Activated naive CD8-positive, alpha-beta T cell treated with anti-CD3 and anti-CD28 coated beads, Interleukin-2, amount 50 U/mL, for 16 hours (primary cell): ENCODE measurements around the gene MYO18B.

ENCODE experiments used
- DNase-seq: peaks from one replicate; pipeline ENCODE4 v3.0.0-alpha.2; 2020; ENCODE audit warnings: low read depth, low spot score

Gene MYO18B

GRCh38 chr22:25847451-25847850 is 105.5 kb downstream of the MYO18B start:
- DNase-seq, result no peak

- no peak for DNase-seq
Observed at GRCh38 chr22:25848954-25849353, 107.0 kb downstream of the MYO18B start.

- no peak for DNase-seq
Observed at GRCh38 chr22:25849522-25849921, 107.5 kb downstream of the MYO18B start.

- no peak for DNase-seq
Observed at GRCh38 chr22:25852223-25852622, 110.2 kb downstream of the MYO18B start.

- DNase-seq, result no peak
Observed at GRCh38 chr22:25853078-25853477, 111.1 kb downstream of the MYO18B start.

- DNase-seq, result no peak
Observed at GRCh38 chr22:25853501-25854284, 111.7 kb downstream of the MYO18B start.

GRCh38 chr22:25869771-25870170 is 127.8 kb downstream of the MYO18B start:
- no peak for DNase-seq

- no peak for DNase-seq
Observed at GRCh38 chr22:25874327-25874726, 132.3 kb downstream of the MYO18B start.

- no peak for DNase-seq
Observed at GRCh38 chr22:25875461-25875860, 133.5 kb downstream of the MYO18B start.

- no peak for DNase-seq
Observed at GRCh38 chr22:25876871-25877270, 134.9 kb downstream of the MYO18B start.

- DNase-seq, result no peak
Observed at GRCh38 chr22:25878933-25879332, 136.9 kb downstream of the MYO18B start.

- DNase-seq, result no peak
Observed at GRCh38 chr22:25880524-25880923, 138.5 kb downstream of the MYO18B start.

GRCh38 chr22:25881210-25881755 is 139.3 kb downstream of the MYO18B start:
- no peak for DNase-seq

GRCh38 chr22:25882360-25882759 is 140.4 kb downstream of the MYO18B start:
- no peak for DNase-seq

- DNase-seq, result no peak
Observed at GRCh38 chr22:25883482-25884033, 141.6 kb downstream of the MYO18B start.

- no peak for DNase-seq
Observed at GRCh38 chr22:25884121-25884520, 142.1 kb downstream of the MYO18B start.

GRCh38 chr22:25888399-25889054 is 146.5 kb downstream of the MYO18B start:
- no peak for DNase-seq

GRCh38 chr22:25890651-25891050 is 148.7 kb downstream of the MYO18B start:
- no peak for DNase-seq

- DNase-seq, result no peak
Observed at GRCh38 chr22:25892678-25893077, 150.7 kb downstream of the MYO18B start.

GRCh38 chr22:25895678-25896077 is 153.7 kb downstream of the MYO18B start:
- no peak for DNase-seq

- DNase-seq, result no peak
Observed at GRCh38 chr22:25896098-25896497, 154.1 kb downstream of the MYO18B start.

- no peak for DNase-seq
Observed at GRCh38 chr22:25896592-25896991, 154.6 kb downstream of the MYO18B start.
